DMS53 treated with DMSO at 0.1 percent for 48 hours (cell line): ENCODE measurements around the gene GPC5.

Experiments used
- DNase-seq: peaks from one replicate; lab custom pipeline; 2025; ENCODE audit not compliant: unreplicated experiment; lab: John Stamatoyannopoulos, UW

Gene GPC5

DNA sequence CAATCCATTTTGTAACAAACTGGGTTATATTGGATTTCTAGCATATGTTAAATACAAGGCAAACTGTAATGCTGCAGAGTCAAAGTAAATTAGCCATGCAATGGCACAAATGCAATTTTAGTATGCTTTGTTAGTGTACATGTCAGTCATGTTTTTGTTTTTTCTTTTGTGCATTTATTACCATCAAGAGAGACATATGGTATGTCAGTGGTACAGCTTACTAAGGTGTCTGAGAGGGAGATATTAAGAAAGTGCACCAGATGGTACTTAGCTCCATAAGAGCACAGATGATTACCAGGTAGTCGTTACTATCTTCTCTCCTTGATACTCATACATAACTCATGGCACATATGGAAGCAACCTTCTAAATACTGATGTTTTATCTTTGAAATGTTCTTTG lies 550.3 kb downstream of the GPC5 start:
- DNase-seq = no peak

DNA sequence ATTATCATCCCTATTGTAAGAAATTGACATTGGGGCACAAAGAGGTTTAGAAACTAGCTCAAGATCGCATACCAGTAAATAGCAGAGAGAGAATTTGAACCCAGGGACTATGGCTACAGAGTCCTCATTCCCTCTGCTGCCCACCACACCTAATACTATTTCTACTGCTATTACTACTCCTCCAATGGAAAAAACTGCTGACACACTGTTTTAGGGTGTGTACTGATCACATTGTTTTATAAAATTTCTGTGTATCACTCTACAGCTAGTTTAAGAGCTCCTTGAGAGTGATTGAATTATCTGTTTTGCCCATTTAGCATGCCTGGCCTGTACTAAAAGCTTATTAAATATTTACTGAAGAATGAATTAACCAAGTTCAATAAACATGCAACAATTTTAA lies 552.4 kb downstream of the GPC5 start:
- no peak for DNase-seq

DNA sequence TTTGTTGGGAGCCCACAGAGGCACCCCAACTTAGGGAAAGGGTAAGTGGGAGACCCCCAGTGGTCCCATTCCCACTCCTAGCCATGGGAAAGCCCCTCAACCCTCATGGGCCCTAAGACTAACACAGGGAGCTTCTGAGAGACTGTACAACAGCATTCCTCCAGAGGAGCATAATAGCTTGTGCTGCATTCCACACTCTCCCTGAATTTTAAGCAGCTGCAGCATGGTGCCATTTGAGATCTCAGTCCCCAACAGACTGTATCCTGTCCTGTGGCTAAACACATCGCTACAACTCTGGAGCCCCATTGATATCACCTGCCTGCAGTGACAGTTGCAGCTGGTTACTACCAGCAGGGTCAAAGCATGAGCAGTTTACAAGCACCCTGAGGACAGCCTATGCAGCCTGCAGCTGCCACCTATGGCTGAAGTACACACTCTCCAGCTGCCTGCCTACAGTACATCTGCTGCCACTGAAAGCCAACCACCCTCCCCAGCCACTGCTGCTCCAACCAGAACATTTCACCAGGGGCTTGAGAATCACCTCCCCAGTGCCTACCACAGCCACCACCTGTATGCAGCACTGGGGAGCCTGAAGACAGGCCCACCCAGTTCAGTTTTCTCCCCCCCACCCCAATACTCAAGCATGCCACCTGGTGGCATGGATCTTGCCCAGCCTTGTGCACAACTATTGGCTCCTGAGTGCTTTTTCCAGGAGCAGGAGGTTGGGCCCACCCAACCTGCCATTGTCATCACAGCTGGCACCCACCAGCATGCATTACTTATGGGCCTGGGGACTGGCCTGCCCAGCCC lies 557.3 kb downstream of the GPC5 start:
- DNase-seq = no peak

DNA sequence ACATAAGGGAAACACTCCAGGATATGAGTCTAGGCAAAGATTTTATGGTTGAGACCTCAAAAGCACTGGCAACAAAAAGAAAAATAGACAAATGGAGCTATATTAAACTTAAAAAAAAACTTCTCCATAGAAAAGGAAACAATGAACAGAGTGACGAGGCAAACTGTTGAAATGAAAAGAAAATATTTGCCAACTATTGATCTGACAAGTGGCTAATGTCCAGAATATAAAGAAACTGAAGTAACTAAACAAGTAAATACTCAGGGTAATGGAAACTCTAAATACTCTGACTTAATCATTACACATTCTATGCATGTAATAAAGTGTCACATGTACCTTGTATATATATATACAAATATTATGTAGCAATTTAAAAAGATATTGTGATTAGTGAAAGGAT lies 562.5 kb downstream of the GPC5 start:
- no peak for DNase-seq

DNA sequence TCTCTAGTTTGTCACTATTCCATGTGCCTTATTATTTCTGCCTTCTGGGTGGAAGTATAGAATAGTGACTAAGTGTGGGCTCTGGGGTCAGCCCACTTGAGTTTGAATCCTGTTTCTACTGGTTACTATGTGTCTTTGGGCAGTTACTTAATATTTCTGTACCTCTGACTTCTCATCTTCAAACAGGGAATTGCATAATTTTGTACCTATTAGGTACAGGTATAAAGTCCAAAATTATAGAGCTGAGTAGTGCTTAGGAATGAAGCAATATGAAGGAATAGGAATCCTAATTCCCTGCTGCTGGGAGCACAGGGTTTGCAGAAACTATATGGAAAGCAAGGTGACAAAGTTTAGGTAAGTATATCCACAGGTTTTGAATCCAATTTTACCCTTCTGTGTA lies 564.5 kb downstream of the GPC5 start:
- no peak for DNase-seq

DNA sequence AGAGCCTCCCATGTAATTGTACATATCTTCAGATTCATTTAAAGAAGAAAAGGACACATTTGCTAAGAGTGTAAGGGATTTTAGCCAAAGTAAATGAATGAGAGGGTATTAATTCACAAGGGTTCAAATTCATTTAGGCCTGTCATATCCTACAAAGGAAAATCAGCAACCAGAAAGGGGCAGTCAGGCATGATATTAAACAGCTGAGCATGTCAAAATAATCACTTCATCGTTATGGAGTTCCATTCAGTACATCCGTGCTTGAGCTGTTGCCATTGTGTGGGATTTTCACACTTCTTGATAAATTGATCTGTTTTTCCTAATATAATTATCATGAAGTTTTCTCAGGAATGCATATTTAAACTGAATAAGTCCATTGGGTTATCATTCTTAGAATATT lies 567.1 kb downstream of the GPC5 start:
- DNase-seq = no peak

DNA sequence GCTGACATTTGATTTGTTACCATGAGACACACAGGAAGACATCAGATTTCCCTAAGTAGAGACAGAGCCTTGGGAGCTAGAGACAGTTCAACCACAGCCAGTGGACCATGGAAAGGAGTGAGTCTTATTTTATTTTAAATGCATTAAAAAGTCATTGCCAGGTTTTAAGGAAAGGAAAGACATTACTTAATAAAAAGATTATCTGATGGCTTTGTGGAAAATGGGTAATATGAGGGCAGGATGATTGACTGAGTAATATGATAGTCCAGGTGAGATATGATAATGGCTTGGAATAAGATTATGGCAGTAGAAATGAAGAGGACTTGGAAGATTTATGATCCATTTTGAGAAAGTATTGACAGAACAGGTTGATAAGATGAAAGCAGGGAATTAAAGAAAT lies 580.1 kb downstream of the GPC5 start:
- DNase-seq = no peak

DNA sequence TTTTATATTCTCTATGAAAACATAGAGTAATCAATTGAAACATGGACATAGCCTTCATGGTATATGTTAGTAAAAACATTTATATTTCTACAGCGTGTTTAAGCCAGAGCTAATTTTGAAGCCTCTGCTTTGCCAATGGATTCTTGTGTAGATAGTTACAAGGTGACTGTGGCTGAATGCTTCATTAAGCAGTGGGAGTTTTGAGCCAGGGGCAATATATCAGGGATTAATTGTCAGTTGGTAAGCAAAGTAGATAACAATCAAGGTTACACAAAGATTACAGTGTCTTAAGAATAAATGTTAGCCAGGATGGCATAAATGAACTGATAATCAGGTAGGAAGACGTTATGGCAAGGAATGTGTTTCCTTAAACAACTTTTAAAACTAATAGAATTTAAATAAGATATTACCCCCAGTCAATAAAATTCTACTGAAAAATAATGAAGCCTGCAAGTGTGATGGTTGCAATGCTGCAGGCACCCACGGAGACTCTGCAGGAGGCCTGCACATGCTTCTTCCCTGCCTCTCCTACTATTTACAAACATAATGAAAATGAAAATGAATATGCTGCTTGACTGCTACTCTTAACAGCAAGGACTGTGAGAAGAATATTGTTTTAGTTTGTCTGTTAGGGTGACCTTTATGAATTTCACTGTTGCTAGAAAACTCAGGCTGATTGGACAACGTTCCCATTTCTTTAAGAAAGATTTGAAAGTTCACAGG lies 588.5 kb downstream of the GPC5 start:
- DNase-seq = no peak

DNA sequence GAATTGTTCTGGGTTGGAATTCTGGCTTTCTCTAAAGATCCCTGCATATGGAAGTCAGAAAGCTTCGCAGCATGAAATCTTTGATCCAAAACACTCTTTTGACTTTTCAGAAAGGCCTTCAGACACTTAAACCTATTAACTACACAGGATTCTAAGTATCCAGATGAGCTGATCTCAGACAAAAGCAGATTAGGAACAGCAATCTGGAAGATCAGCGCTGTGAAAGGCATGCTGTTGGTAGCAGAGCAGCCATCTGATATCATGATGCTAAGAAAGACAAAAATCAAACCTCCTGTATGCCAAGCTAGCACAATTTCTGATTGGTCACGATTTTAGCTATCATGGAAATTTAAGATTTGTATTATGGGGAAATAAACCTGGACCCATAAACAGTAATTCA lies 589.9 kb downstream of the GPC5 start:
- no peak for DNase-seq

DNA sequence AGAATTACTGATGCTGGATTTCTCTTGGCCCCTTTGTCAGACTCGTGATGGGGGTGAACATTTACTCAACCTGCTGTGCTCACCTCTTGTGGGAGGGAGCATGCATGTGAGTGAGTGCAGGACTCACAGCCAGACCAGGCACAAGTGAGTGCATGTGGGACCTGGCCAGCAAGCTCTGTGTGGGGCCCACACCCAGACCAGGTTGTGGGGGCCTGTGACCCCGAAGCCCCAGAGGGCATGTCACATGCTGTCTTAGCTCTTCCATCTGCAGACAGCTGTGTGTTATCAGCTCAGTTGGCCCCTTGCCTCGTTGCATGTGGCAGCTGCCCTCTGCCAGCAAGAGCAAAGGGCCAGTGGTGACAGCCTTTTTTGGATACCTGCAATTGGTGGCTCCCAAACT lies 614.4 kb downstream of the GPC5 start:
- DNase-seq = no peak

DNA sequence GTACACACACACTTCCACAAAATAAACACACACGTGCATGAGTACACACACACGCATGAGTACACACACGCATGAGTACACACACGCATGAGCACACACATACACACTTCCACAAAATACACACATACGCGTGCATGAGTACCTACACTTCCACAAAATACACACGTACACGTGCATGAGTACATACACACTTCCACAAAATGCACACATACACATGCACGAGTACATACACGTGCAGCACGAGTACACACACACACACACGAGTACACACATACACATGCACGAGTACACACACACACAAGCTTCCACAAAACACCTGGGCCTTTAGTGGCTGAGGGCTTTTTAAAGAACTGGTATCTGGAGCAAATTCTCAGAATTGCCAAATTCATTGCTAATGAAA lies 619.3 kb downstream of the GPC5 start:
- no peak for DNase-seq

DNA sequence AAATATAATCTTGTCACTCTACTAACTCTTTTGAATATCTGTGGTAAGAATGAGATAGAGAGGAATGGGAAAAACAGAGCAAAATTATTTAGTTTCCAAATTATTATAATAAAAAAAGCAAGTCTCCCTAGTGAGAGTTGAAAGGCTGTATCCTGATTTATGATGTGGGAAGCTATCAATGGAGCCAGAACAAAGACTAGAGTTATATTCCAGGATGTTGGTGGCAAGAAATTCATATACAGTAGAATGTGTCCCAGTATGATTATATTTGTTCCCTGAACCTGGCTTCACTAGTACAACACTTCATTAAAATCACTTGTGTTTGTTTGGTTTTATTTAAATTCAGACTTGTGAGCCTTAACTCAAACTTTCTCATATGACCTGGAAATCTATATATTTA lies 630.3 kb downstream of the GPC5 start:
- DNase-seq = no peak

DNA sequence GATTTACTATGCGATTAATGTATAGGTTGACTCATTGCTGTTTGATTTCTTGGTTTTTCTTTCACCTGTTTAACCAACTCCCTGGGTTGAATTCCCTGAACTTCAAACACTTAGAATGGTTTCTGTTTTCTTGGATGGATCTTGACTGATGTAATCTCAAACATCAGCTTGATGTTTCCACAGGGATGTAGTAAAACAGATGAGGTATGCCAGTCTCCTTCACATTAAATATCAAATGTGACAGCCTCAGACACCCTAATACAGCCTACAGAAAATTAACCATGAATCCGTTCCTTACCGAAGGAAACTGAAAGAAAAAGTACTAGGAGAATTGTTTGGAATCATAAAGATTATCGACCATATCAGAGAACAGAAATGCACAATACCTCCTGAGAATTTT lies 631.2 kb downstream of the GPC5 start:
- no peak for DNase-seq

DNA sequence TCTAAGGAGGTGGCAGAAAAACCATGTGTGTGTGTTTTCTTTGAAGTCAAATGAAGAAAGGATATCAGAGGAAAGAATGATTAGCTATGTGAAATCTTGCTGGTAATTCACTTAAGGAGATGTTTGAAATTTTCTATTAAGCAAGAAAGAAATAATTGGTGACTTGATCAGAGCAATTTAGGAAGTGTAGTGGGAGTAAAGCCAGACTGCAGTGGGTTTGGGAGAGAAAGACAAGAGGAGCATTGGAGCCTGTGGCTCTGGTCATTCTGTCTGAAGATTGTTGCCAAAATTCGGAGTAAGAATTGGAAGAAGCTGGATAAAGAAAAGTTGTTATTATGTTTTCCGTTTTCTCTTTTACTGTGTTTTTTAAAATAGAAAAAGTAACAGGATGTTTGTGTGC lies 640.5 kb downstream of the GPC5 start:
- DNase-seq = no peak

DNA sequence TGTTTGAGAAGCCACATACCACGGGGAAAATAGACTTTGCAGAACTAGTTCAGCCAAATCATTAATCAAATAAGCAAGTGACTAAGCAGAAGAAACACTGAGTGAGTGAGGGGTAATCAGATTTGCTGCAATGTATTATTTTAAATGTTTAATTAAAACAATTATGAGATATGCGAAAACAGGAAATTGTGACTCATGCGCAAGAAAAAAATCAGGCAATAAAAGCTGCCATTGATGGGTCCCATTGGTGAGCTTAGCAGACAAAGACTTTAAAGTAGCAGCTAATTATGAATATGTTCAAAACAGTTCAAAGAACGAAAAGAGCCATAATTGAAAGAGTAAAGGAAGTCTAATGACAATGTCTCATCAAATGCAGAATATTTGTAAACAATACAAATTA lies 644.1 kb downstream of the GPC5 start:
- DNase-seq = no peak

DNA sequence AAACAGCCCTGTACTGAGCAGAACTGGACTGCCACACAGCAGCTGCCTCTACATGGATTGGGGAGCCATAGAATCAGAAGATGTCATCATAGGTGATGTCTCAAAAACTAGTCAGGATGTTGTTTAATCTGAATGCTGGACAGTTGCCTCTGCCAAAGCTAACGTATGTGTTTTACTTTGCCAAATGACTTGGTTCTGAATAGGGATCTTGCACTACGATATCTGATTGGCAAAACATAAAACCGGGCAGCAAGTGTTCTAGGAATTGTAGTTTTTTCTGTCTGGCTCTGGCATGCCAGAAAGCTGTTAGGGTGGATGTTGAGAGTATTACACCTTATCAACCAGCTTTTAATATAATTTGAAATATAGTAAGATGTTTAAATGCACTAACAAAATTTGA lies 645.9 kb downstream of the GPC5 start:
- no peak for DNase-seq

DNA sequence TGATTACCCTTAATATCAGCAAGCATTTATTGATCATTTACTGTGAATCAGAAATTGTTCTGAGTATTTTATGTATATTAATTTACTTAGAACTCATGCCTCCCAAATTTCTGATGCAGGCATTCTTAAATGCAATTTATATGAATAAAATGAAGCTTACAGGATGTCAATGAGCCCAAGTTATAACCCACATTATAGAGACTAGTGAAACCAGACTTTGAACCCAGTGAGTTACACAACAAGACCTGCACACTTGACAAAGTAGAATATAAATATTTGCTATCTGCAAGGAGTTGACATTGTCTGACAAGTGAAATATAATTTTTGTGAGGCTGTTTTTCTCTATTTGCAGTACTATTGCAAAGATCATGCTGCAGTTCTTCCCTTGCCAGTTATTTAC lies 656.0 kb downstream of the GPC5 start:
- no peak for DNase-seq

DNA sequence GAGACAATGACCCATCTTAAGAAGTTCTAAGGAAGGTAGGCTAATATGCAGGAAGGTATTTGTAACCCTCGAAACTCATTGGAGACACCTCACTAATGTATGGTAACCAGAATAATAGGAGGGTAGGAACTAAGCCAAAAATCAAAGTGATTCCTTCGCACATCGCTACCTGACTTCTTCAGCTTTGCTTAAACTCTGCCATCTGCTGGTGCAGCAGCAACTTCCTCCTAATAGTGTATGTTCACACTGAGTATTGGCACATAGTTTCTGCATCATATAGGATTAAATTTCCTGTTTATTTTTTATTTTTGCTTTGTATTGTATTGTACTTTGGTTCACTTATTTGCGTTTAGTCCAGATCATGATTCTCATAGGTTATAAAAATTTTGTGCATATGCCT lies 676.2 kb downstream of the GPC5 start:
- DNase-seq = peak; percentile 0

DNA sequence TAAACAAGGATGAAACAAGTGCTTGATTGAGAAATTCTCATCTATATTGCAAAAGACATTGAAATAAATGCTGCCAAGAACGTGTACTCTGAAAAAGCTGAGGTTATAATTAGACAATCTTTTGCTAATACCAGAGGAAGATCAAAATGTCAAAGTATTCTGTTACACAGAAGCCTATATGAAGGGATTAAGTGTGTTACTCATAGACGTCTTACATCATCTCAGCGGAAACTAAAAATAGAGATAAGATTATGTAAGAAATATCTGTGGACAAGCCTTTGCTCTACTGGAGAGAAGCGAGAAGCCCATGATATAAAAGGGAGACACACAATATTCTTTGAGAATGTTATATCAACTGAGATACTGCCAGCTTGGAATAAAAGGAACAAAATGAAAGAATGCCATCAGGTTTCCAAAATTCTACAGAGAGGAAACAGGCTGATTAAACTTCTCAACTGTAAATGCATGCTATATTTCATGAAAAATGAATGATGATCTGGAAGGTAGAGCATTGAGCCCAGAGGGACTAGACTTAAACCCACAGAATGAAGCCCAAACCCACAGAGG lies 699.0 kb downstream of the GPC5 start:
- DNase-seq = no peak

DNA sequence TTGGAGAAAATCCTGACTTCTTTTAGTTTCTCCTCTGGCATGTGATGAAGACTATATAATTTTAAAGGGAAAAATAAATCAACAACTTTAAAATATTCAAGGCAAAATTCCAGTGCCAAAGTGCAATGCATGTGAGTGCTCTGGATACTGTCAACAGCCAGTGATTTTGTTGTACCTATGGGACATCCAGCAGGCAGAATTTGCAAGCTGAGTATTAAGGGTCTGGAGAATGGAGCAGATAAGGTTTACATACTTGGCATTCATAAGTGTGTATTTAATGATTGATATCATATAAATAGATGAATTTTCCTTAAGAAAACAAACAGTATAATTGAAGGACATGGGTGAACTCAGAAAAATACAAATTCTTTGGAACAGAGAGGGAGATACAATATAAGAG lies 703.4 kb downstream of the GPC5 start:
- no peak for DNase-seq

DNA sequence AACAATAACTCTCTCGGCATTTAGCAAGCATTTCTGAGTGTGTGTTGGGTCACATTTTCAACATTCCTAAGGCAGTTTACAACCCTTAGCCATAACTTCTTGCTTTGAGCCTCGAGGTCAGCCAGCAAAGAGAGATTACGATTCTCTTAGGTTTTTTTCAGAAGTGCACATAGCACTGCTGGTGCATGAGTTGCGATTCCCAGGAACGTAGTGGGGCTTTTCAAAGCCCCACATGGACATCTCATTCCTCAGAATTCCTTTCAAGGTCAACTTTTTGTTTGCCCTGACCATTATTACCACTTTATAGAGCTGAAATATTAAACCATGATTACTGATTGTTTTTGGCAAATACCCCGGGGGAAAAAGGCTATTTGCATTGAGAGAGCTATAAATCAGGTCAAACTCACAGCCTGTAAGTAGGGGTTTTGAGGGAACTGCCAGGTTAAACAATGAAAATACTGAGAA lies 705.3 kb downstream of the GPC5 start:
- no peak for DNase-seq

DNA sequence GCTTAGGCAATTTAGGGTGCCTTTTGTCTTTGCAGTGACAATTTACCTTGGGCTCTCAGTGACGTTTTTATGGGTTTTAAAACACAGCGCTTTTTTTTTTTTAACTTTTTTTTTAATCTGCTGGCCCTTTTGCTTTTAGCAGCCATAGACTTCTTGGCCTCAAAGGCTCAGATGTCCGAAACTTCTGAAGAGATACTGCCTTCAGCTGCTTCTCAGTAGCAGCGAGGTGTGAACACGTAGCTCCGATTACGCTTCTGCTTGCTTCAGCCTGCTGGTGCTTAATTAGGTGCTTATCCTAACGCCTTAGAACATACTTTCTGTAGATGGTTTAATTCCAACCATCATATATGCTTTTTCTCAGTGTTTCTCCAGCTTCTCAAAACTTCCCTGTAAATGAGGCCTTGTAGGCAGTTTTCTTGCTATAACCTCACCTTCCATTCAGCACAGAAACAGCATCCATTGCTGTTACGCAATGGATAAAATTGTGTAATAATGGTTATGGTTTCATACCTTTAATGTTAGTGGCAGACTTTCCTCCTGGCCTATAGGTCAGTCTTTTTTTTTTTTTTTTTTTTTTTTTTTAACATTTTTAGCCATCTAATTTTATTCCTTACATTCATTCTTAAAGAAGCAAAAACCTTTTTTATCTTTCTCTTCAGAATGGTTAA lies 723.9 kb downstream of the GPC5 start:
- no peak for DNase-seq
